GM13976 (cell line): ENCODE measurements around the gene RPS6KA1.

Experiments
- DNase-seq: peaks from one replicate; pipeline ENCODE4 v3.0.0; 2012; ENCODE audit warnings: low spot score
- CTCF ChIP-seq: IDR thresholded peaks from 2 replicates; pipeline ENCODE4 v1.5.1; 2012; ENCODE audit warnings: borderline replicate concordance, mild to moderate bottlenecking; ENCODE audit not compliant: insufficient read depth; ENCODE audit errors: extremely low read depth, missing control alignments, control extremely low read depth
- in situ Hi-C: fragments of 300-500 bp; cut with MboI; formaldehyde crosslinking; loops from one replicate; pipeline ENCODE4 v1.12.0; 2022; ENCODE audit warnings: low sequenced_read_pairs, mixed read lengths, inconsistent platforms; ENCODE audit not compliant: unreplicated experiment

RPS6KA1 gene

GRCh38 chr1:26548841-26549240 is 19.3 kb downstream of the RPS6KA1 start:
- TF ChIP-seq CTCF: no peak
- in situ Hi-C loops: no loop called here
- DNase-seq: no peak

DNA sequence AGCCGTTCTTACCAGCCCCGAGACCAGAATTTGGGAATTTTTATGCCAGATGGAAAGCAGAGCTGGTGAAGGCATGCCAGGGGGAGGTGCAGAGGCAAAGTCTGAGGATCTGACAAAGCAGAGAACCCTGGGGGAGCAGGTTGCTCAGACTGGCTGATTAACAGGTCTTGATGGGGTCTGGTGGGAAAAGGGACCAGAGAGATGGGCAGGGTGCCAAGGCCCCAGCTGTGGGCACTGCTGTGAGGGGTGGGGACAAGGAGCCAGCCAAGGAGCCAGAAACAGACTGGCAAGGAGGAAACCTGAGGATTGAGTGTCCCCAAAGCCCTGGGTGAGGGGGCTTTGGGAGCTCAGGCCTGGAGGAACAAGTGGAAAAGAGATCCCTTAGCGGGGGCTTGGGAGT is 21.4 kb downstream of the RPS6KA1 start:
- in situ Hi-C loops: no loop called here
- no peak for DNase-seq
- no peak for TF ChIP-seq CTCF

DNA sequence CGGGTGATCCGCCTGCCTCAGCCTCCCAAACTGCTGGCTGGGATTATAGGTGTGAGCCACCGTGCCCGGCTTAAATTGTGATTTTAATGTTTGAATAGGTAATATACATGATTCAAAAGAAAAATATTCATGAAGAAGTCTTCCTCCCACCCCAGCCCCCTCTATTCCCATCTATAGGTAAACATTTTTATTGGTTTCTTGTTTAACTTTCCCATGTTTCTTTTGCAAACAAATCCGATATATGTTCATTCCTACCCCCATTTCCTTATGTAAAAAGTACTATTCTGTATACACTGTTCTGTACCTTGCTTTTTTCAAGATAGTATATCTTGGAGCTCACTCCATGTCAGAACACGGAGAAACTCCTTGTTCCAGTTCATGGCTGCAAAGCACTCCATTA is 23.2 kb downstream of the RPS6KA1 start:
- no peak for DNase-seq
- no peak for TF ChIP-seq CTCF
- in situ Hi-C loops: no loop called here

DNA sequence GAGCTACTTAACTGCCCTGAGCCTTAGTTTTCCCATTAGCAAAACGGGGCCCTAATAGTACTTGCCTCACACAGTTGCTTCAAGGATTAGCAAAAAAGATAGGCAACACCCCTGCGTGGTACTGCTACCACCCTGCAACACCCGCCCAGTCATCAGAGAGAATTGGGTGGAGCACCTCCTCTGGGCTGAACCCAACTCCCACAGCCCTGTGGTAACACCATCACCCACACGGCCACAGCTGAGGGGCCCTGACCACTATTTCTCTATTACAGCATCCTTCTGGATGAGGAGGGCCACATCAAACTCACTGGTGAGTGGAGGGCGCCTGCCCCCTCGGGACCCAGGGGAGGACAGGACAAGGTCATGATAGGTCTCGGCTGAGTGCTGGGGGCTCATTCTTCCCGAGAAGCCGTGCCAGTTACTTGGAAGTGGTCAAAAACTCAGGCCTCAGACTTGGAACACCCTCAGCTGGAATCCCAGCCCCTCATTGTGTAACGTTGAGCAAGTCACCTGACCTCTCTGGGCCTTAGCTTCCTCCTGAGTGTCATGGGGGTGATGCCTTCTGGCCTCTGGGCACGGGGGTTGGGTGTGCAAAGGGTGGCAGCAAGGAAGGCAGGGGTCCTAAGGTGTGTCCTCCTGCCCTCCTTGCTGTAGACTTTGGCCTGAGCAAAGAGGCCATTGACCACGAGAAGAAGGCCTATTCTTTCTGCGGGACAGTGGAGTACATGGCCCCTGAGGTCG is 24.6 kb downstream of the RPS6KA1 start:
- no peak for TF ChIP-seq CTCF
- no peak for DNase-seq
- in situ Hi-C loops: no loop called here

- in situ Hi-C loops: no loop called here
- TF ChIP-seq CTCF: no peak
- no peak for DNase-seq
These were observed 25.2 kb downstream of the RPS6KA1 start for GRCh38 chr1:26554781-26555180.

DNA sequence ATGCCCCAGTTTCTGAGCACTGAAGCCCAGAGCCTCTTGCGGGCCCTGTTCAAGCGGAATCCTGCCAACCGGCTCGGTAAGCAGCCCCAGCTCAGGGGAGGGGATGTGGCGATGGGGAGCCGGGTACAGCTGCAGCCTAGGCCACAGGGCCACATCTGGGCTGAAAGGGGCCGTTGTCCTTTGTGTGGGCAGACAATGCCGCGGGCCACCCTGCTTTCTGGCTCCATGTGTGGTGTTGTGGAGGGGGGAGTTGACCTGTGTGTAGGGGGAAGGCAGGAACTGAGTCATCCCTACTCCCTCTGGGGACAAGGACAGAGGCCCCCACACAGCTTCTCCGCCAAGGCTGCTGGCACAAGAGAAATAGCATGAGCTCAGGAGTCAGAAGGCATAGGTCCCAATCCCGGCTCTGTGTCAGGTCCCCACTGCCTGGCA is 26.0 kb downstream of the RPS6KA1 start:
- TF ChIP-seq CTCF: no peak
- in situ Hi-C loops: no loop called here
- DNase-seq: no peak

DNA sequence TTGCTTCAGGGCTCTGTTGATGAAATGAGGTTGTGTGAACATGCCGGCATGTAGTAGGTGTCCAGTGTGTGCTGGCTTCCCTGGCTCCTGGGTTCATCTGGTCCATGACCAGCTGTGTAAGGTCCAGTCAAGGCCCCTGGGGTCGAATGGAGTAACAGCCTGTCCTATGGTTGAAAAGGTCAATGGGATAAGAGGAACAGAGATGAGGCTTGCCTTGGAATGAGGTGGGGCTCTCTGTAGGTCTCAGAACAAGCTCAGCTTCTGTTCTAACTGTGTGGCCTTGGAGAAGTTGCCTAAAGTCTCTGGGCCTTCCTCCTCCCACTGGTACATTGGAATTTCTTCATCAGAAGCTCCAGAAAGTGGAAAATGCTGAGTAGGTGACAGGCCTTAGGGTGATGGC is 26.6 kb downstream of the RPS6KA1 start:
- TF ChIP-seq CTCF: no peak
- in situ Hi-C loops: no loop called here
- DNase-seq: no peak
